DND-41 (cell line): Measurements from ENCODE around the gene TMEM18.

Experiments
- ATAC-seq: fragments of 200-7000 bp; cut with Tn5 transposase; 3 replicates; pipeline ENCODE4 v1.9.1; 2021; ENCODE audit warnings: low read depth; ENCODE audit not compliant: insufficient read depth
- DNase-seq: peaks from one replicate; pipeline ENCODE4 v3.0.0-alpha.2; 2020
- H2AFZ ChIP-seq: 2 replicates; pipeline ENCODE4 v1.6.0; 2012; ENCODE audit warnings: low read depth, low read length
- H3K27ac ChIP-seq: 2 replicates; pipeline ENCODE4 v1.5.1; 2012; ENCODE audit warnings: low read length, inconsistent platforms
- H3K27me3 ChIP-seq: fragments of 200-600 bp; sonication (generic); 2 replicates; pipeline ENCODE4 v1.6.0; 2012; ENCODE audit warnings: low read length, mild to moderate bottlenecking, inconsistent platforms; ENCODE audit not compliant: insufficient read depth, poor library complexity
- H3K36me3 ChIP-seq: 2 replicates; pipeline ENCODE4 v1.5.1; 2012; ENCODE audit warnings: low read length, inconsistent platforms; ENCODE audit not compliant: insufficient read depth
- H3K4me1 ChIP-seq: 2 replicates; pipeline ENCODE4 v1.5.1; 2012; ENCODE audit warnings: mild to moderate bottlenecking, low read length; ENCODE audit not compliant: insufficient read depth
- H3K4me2 ChIP-seq: 2 replicates; pipeline ENCODE4 v1.6.0; 2012; ENCODE audit warnings: mild to moderate bottlenecking, moderate library complexity, low read length, inconsistent platforms; ENCODE audit not compliant: insufficient read depth
- H3K4me3 ChIP-seq, 2 experiments: fragments of 200-600 bp in 1 of 2; shearing (Covaris generic) in 1 of 2; 2 replicates each; pipeline ENCODE4 v1.5.1; 2012 to 2016; ENCODE audit warnings: inconsistent platforms in 2 of 2, low read length in 2 of 2, mild to moderate bottlenecking in 2 of 2, low read depth in 1 of 2, moderate library complexity in 1 of 2
- H3K79me2 ChIP-seq: 2 replicates; pipeline ENCODE4 v1.6.0; 2012; ENCODE audit warnings: low read length, inconsistent platforms; ENCODE audit not compliant: insufficient read depth
- H3K9ac ChIP-seq: 2 replicates; pipeline ENCODE4 v1.6.0; 2012; ENCODE audit warnings: low read depth, mild to moderate bottlenecking, inconsistent platforms, low read length, moderate library complexity
- H3K9me3 ChIP-seq: 2 replicates; pipeline ENCODE4 v1.5.1; 2012; ENCODE audit warnings: low read length, moderate library complexity, mild to moderate bottlenecking, inconsistent platforms; ENCODE audit not compliant: insufficient read depth, severe bottlenecking
- H4K20me1 ChIP-seq: 2 replicates; pipeline ENCODE4 v1.6.0; 2012; ENCODE audit warnings: low read length; ENCODE audit not compliant: insufficient read depth
- EZH2 ChIP-seq: IDR thresholded peaks from 3 replicates; pipeline ENCODE4 v1.6.1; 2012; ENCODE audit warnings: borderline replicate concordance, low read depth, mild to moderate bottlenecking, moderate library complexity, low read length, inconsistent platforms; ENCODE audit not compliant: severe bottlenecking
- TF ChIP-seq, protein P1 (sequence below): IDR thresholded peaks from 2 replicates; pipeline ENCODE4 v1.5.1; 2012; ENCODE audit warnings: borderline replicate concordance, low read length, moderate library complexity, mild to moderate bottlenecking; ENCODE audit not compliant: poor library complexity, severe bottlenecking; ENCODE audit errors: extremely low read depth

Gene TMEM18

GRCh38 chr2:663221-663620 is 14.0 kb downstream of the TMEM18 start:
- no peaks in the 10 kb centered on the region for H3K27me3 ChIP-seq
- no peak for ATAC-seq

DNA sequence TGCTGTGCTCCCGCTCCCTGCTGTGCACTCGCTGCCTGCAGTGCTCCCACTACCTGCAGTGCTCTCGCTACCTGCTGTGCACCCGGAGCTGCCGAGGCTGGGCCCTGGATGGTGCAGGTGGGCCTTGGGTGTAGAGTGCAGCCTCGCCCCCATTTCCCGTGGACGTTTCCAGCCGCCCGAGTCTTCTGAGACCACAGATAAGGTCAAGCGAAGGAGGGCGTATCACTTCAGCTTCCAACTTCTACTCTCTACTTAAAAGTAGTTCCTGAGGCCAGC is 15.9 kb downstream of the TMEM18 start:
- Histone ChIP-seq H2AFZ (no peak overlapping the region), H3K4me1 (peaks cover 39% of the 10 kb centered on the region), H3K9ac (no peak overlapping the region), H4K20me1 (no peaks in the 10 kb centered on the region), H3K79me2 (no peaks in the 10 kb centered on the region), H3K4me3 (no peak overlapping the region), H3K27me3 (no peaks in the 10 kb centered on the region), H3K9me3 (peaks cover 15% of the 10 kb centered on the region), H3K27ac (peak overlapping the region; percentile 25; the same call in 1 of the 2 replicates), H3K4me2 (no peak overlapping the region), H3K36me3 (peaks cover 36% of the 10 kb centered on the region)
- no peak for TF ChIP-seq EZH2
- TF ChIP-seq, protein P1, sequence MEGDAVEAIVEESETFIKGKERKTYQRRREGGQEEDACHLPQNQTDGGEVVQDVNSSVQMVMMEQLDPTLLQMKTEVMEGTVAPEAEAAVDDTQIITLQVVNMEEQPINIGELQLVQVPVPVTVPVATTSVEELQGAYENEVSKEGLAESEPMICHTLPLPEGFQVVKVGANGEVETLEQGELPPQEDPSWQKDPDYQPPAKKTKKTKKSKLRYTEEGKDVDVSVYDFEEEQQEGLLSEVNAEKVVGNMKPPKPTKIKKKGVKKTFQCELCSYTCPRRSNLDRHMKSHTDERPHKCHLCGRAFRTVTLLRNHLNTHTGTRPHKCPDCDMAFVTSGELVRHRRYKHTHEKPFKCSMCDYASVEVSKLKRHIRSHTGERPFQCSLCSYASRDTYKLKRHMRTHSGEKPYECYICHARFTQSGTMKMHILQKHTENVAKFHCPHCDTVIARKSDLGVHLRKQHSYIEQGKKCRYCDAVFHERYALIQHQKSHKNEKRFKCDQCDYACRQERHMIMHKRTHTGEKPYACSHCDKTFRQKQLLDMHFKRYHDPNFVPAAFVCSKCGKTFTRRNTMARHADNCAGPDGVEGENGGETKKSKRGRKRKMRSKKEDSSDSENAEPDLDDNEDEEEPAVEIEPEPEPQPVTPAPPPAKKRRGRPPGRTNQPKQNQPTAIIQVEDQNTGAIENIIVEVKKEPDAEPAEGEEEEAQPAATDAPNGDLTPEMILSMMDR = no peak
- no peak for ATAC-seq
- DNase-seq = no peak

More at GRCh38 chr2:663221-663620, 14.0 kb downstream of the TMEM18 start:
- TF ChIP-seq EZH2 = no peak
- TF ChIP-seq, protein P1 = no peak
- Histone ChIP-seq H3K4me3 (no peak overlapping the region), H3K79me2 (0 out of 2 replicates have a peak, but pooled peaks cover 3% of the 10 kb centered on the region), H3K4me1 (peaks cover 23% of the 10 kb centered on the region), H3K27ac (peak overlapping the region; percentile 82), H3K9me3 (peaks cover 31% of the 10 kb centered on the region), H3K9ac (no peak overlapping the region), H3K36me3 (peaks cover 55% of the 10 kb centered on the region), H3K4me2 (no peak overlapping the region), H4K20me1 (no peaks in the 10 kb centered on the region), H2AFZ (no peak overlapping the region)
- no peak for DNase-seq

DNA sequence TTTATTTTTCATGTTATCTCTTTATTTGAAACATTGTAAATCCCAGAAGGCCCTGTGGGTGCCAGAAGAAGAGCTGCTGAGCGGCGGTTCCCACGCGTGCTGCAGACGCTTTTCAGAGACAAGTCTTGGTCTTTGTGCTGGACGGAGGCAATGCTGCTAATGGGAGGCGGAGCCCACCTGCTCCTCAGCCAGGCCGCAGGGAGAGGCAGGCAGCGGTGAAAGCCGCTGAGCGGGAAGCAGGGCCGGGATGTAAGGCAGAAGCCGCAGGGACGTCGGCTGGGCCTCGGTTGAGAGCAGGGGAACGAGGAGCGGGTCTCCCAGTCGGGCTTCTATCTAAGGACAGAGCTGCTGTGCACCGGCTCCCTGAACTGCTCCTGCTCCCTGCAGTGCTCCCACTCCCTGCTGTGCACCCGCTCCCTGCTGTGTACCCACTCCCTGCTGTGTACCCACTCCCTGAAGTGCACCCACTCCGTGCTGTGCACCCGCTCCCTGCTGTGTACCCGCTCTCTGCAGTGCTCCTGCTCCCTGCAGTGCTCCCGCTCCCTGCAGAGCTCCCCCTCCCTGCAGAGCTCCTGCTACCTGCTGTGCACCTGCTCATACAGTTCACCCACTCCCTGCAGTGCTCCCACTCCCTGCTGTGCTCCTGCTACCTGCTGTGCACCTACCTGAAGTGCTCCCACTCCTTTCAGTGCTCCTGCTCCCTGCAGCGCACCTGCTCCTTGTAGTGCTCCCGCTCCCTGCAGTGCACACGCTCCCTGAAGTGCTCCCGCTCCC is 16.4 kb downstream of the TMEM18 start:
- Histone ChIP-seq H3K9me3 (peaks cover 10% of the 10 kb centered on the region), H3K27ac (peak overlapping the region; percentile 25; the same call in 1 of the 2 replicates), H3K36me3 (peaks cover 31% of the 10 kb centered on the region), H2AFZ (no peak overlapping the region), H3K79me2 (no peaks in the 10 kb centered on the region), H3K4me2 (no peak overlapping the region), H3K9ac (no peak overlapping the region), H3K27me3 (no peaks in the 10 kb centered on the region), H4K20me1 (no peaks in the 10 kb centered on the region), H3K4me1 (peaks cover 44% of the 10 kb centered on the region), H3K4me3 (no peak overlapping the region)
- TF ChIP-seq, protein P1 = no peak
- no peak for TF ChIP-seq EZH2
- ATAC-seq = no peak
- no peak for DNase-seq
